Cardiac fibroblast (primary cell): ENCODE results near the gene PHAF1.

ENCODE experiments used
- DNase-seq, 2 donors: peaks; one replicate each; pipeline versions ENCODE4 v3.0.0 to v3.0.0-alpha.2; 2010; ENCODE audit warnings: low read depth in 2 of 2
- H3K4me3 ChIP-seq, 2 donors: replicated peaks in 1 of 2; 1 replicate in 1 of 2; 2 replicates in 1 of 2; pipeline ENCODE4 v1.5.1; 2011; ENCODE audit warnings: low read depth in 2 of 2, low read length in 2 of 2, mild to moderate bottlenecking in 2 of 2, moderate library complexity in 1 of 2
- TF ChIP-seq, protein P1 (sequence below): IDR thresholded peaks from one replicate; pipeline ENCODE4 v1.5.1; 2011; ENCODE audit warnings: low read depth, mild to moderate bottlenecking, low read length, inconsistent platforms

Gene PHAF1

DNA sequence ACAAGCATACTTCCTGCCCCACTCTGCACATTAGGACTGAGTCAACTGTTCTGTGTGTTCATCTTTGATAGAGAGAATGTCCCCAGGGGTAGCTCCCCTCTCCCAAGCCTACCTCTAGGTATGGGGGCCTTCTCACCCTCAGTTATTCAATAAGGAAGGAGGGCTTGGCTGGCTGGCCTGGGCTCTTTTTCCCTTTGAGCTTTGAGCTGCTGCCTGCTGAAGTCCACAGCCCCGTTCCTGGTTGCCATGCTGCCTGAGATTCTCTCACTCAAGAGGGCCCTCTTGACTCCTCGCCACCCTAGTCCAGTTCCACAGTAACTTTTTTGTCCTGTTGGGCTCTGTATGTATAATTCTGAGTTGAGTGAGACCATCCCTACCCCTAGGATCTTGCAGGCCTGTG is 36.0 kb downstream of the PHAF1 start:
- no peak overlapping the region for H3K4me3 ChIP-seq
- no peak for DNase-seq
- TF ChIP-seq, protein P1, sequence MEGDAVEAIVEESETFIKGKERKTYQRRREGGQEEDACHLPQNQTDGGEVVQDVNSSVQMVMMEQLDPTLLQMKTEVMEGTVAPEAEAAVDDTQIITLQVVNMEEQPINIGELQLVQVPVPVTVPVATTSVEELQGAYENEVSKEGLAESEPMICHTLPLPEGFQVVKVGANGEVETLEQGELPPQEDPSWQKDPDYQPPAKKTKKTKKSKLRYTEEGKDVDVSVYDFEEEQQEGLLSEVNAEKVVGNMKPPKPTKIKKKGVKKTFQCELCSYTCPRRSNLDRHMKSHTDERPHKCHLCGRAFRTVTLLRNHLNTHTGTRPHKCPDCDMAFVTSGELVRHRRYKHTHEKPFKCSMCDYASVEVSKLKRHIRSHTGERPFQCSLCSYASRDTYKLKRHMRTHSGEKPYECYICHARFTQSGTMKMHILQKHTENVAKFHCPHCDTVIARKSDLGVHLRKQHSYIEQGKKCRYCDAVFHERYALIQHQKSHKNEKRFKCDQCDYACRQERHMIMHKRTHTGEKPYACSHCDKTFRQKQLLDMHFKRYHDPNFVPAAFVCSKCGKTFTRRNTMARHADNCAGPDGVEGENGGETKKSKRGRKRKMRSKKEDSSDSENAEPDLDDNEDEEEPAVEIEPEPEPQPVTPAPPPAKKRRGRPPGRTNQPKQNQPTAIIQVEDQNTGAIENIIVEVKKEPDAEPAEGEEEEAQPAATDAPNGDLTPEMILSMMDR, result no peak

- DNase-seq, result no peak
- TF ChIP-seq, protein P1, result no peak
Measured at GRCh38 chr16:67146523-67147357, 37.0 kb downstream of the PHAF1 start.

DNA sequence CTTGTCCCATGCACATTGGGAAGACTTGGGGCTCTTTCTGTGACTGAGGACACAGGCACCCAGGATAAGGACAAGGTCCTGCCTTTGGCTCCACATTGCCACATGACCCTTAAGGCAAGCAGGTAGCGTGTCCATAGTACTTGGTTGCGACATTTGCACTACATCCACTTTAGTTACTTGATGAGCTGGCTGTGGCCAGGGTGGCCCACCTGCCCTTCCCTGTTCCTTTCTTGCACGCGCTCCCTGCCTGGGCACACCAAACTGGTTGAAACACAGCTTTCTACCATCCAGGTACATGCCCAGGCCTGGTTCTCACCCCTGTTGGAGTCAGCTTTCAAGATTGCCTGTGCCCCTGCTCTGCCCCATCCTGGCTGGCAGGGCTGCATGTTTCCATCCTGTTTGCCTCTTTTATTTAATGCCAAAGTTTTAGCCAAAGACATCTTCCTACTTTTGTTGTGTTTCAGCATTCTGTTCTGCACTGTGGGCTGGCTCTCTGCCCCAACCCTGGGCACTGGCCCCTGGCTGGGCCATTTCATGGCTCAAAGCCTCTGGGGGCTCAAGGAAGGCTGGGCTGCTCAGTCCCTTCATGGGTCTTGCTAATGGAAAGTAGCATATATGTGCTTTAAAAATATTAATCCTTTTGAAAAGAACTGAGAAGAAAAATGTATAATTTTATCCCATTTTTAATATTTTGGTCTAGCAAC is 37.8 kb downstream of the PHAF1 start:
- TF ChIP-seq, protein P1, result no peak
- no peak overlapping the region for H3K4me3 ChIP-seq
- no peak for DNase-seq

More at GRCh38 chr16:67146523-67147357, 37.0 kb downstream of the PHAF1 start:
- H3K4me3 ChIP-seq, result no peak overlapping the region

GRCh38 chr16:67148221-67148620 is 38.5 kb downstream of the PHAF1 start:
- no peak for DNase-seq
- TF ChIP-seq, protein P1, result no peak
- H3K4me3 ChIP-seq, result no peak overlapping the region

DNA sequence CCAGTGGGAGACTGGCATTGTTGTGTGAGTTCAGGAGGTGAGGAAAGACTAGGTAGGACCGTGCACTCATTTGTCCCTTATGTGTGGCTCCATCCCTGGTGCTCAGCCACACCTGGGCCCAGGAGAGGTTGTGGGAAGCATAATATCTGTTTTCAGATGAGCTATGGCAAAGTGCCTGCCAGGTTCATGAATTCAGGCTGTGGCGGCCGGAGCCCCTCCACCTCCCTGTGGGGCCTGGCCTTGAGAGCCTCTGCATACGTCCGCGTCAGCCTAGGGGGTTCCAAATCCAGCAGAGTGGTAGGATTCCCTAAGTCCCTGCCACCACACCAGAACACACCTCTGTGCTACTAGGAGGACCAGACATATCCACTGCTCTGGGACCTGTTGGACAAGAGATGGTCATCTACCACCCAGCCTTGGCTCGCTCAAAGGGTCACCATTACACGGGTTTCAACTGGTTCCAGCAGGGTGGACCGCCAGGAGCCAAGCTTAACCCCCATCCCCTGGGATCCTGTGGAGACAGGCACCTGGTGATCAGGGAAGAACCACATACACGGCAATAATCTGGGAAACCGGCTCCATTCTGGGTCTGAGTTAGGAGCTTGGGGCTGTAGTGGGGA is 39.0 kb downstream of the PHAF1 start:
- H3K4me3 ChIP-seq, result no peak overlapping the region
- TF ChIP-seq, protein P1, result no peak
- DNase-seq, result no peak

- no peak for DNase-seq
- TF ChIP-seq, protein P1, result no peak
- H3K4me3 ChIP-seq, result peak overlapping the region in 1 of 2 donors; percentile 66
Measured at GRCh38 chr16:67149276-67150046, 39.7 kb downstream of the PHAF1 start.
